A673 (cell line): ENCODE results near the gene C6orf15. TPM values are rescaled to one million over a fixed set of nuclear protein-coding genes. Genes with fewer than 3 reads are reported as not detected.
"Not testable (repeated sequence)": the region's sequence is repeated elsewhere in the genome, so short reads cannot be mapped to it uniquely, and the experiment has no call there.

ENCODE experiments used
- BruUV-seq: library from RNA; stranded (reverse); fragments of 400-500 nt; replicated peaks from 2 replicates; lab custom pipeline; 2021; lab: Mats Ljungman, UMichigan
- CTCF ChIA-PET: fragments of 300-600 bp; sonication (Branson Sonifier 250); formaldehyde crosslinking; loops from one replicate; lab custom pipeline; 2022; ENCODE audit warnings: antibody characterized with exemption; lab: Charles Lee
- POLR2A ChIA-PET: fragments of 300-600 bp; sonication (Branson Sonifier 250); formaldehyde crosslinking; loops from one replicate; lab custom pipeline; 2022; ENCODE audit warnings: antibody characterized with exemption; ENCODE audit not compliant: low non-redundant PET; lab: Charles Lee
- DNase-seq: peaks from one replicate; pipeline ENCODE4 v3.0.0-alpha.2; 2015; ENCODE audit warnings: low spot score
- H3K27ac ChIP-seq: fragments of 200-600 bp; sonication (generic); 2 replicates; pipeline ENCODE4 v1.5.1; 2016; ENCODE audit warnings: mixed run types, low read depth, mild to moderate bottlenecking, mixed read lengths, antibody characterized with exemption, low read length; ENCODE audit not compliant: poor library complexity, severe bottlenecking
- H3K27me3 ChIP-seq: fragments of 200-600 bp; sonication (generic); replicated peaks from 2 replicates; pipeline ENCODE4 v1.6.1; 2017; ENCODE audit warnings: mixed run types, low read depth, mild to moderate bottlenecking, mixed read lengths, antibody characterized with exemption, low read length; ENCODE audit not compliant: insufficient read depth, poor library complexity
- H3K36me3 ChIP-seq: fragments of 200-600 bp; sonication (generic); 2 replicates; pipeline ENCODE4 v1.6.1; 2016; ENCODE audit warnings: mixed run types, mild to moderate bottlenecking, mixed read lengths, antibody characterized with exemption, low read length; ENCODE audit not compliant: insufficient read depth, poor library complexity, severe bottlenecking
- H3K4me1 ChIP-seq: fragments of 200-600 bp; sonication (generic); 2 replicates; pipeline ENCODE4 v1.6.1; 2017; ENCODE audit warnings: mixed run types, mild to moderate bottlenecking, mixed read lengths, antibody characterized with exemption, low read length; ENCODE audit not compliant: insufficient read depth, poor library complexity, severe bottlenecking
- H3K4me3 ChIP-seq: fragments of 200-600 bp; sonication (generic); 2 replicates; pipeline ENCODE4 v1.5.1; 2016; ENCODE audit warnings: low read depth, mixed run types, mild to moderate bottlenecking, mixed read lengths, low read length; ENCODE audit not compliant: poor library complexity, severe bottlenecking
- H3K9me3 ChIP-seq: fragments of 200-600 bp; sonication (generic); 2 replicates; pipeline ENCODE4 v1.6.1; 2016; ENCODE audit warnings: mixed run types, low read depth, mild to moderate bottlenecking, mixed read lengths, antibody characterized with exemption, low read length; ENCODE audit not compliant: poor library complexity, severe bottlenecking
- CTCF ChIP-seq: fragments of 300-800, 200-600 bp; sonication (generic); conservative IDR thresholded peaks from 2 replicates; pipeline ENCODE4 v1.5.1; 2017; ENCODE audit warnings: low read depth, mild to moderate bottlenecking, antibody characterized with exemption, low read length, moderate library complexity, mixed read lengths
- EZH2 ChIP-seq: fragments of 200-600 bp; sonication (generic); IDR thresholded peaks from 2 replicates; pipeline ENCODE4 v1.6.1; 2017; ENCODE audit warnings: borderline replicate concordance, low read depth, mild to moderate bottlenecking, mixed read lengths, antibody characterized with exemption, low read length; ENCODE audit not compliant: poor library complexity, severe bottlenecking
- intact Hi-C: fragments of 100-400 bp; cut with micrococcal nuclease; formaldehyde crosslinking; loops from one replicate; pipeline ENCODE4 v1.10.0; 2022; ENCODE audit not compliant: unreplicated experiment
- total RNA-seq: library from RNA; stranded (reverse); gene quantifications from 2 replicates; pipeline ENCODE4 v1.2.3, GENCODE V29; 2021

Gene C6orf15
- total RNA-seq, 1 experiment from 2014 or later = not detected

GRCh38 chr6:31068669-31069340 is 43.6 kb downstream of the C6orf15 start:
- Histone ChIP-seq H3K4me3 (no peak overlapping the region), H3K4me1 (peaks cover 9% of the 10 kb centered on the region), H3K27ac (no peak overlapping the region), H3K27me3 (no peaks in the 10 kb centered on the region), H3K36me3 (no peaks in the 10 kb centered on the region), H3K9me3 (no peaks in the 10 kb centered on the region)
- TF ChIP-seq EZH2 (no peak), CTCF (peak; percentile 93)
- POLR2A ChIA-PET = no interaction called here
- no TSS peak for BruUV-seq
- CTCF ChIA-PET = interaction anchor here (0.8 to 3.3 kb wide), 2 partner anchors 154 to 239 kb away, joined by 3 to 37 read pairs; partner anchors contain the start of gene VARS2
- intact Hi-C loops = no loop called here
- DNase-seq = peak; percentile 88

- H3K4me3 ChIP-seq, intact Hi-C loops, POLR2A ChIA-PET, H3K27me3 ChIP-seq, H3K27ac ChIP-seq, BruUV-seq, H3K9me3 ChIP-seq, H3K36me3 ChIP-seq, DNase-seq, H3K4me1 ChIP-seq: not testable (repeated sequence)
- CTCF ChIA-PET = interaction anchor here (0.6 to 3.3 kb wide), 3 partner anchors 8 to 239 kb away, joined by 3 to 37 read pairs (median 3); partner anchors contain the start of gene VARS2
Measured at GRCh38 chr6:31067891-31068668, 44.3 kb downstream of the C6orf15 start.

GRCh38 chr6:31067028-31067427 is 45.3 kb downstream of the C6orf15 start:
- DNase-seq, H3K36me3 ChIP-seq, CTCF ChIA-PET, H3K27me3 ChIP-seq, H3K9me3 ChIP-seq, POLR2A ChIA-PET, H3K4me1 ChIP-seq, BruUV-seq, H3K4me3 ChIP-seq, H3K27ac ChIP-seq, intact Hi-C loops: not testable (repeated sequence)

- no peak for DNase-seq
- no peaks in the 10 kb centered on the region for H3K27me3 ChIP-seq
- H3K9me3 ChIP-seq = no peaks in the 10 kb centered on the region
- ChIA-PET POLR2A (no interaction called here), CTCF (no interaction called here)
- H3K36me3 ChIP-seq = no peaks in the 10 kb centered on the region
- H3K4me1 ChIP-seq = no peaks in the 10 kb centered on the region
- intact Hi-C loops = no loop called here
- no peak overlapping the region for H3K4me3 ChIP-seq
- no peak overlapping the region for H3K27ac ChIP-seq
- no TSS peak for BruUV-seq
- no peak for TF ChIP-seq CTCF
- no peak for TF ChIP-seq EZH2
Measured at GRCh38 chr6:31065556-31065955, 46.8 kb downstream of the C6orf15 start.
